HL-60/S4 (cell line): ENCODE measurements around the gene ABCC6.

ENCODE experiments used
- in situ Hi-C: fragments of 300-500 bp; cut with MboI; formaldehyde crosslinking; loops from 2 replicates; pipeline ENCODE4 v1.14.3; 2022; ENCODE audit warnings: low sequenced_read_pairs

The ABCC6 gene

DNA sequence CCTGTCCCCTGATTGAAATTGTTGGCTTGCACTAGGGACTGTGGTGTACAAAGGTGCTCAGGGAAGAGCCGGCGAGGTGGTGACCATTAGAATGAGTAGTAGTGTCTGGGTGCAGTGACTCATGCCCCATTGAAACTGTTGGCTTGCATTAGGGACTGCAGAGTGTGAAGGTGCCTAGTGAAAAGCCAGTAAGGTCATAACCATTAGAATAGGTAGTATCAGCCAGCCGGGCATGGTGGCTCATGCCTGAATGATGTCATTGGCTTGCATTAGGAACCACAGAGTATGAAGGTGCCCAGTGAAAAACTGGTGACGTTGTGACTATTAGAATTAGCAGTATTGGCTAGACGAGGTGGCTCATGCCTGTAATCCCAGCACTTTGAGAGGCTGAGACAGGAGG is 78.9 kb downstream of the ABCC6 start:
- in situ Hi-C loops = loop anchor here (25.0 kb wide), 1 partner anchor 382 kb away; no protein-coding TSS in a partner anchor

DNA sequence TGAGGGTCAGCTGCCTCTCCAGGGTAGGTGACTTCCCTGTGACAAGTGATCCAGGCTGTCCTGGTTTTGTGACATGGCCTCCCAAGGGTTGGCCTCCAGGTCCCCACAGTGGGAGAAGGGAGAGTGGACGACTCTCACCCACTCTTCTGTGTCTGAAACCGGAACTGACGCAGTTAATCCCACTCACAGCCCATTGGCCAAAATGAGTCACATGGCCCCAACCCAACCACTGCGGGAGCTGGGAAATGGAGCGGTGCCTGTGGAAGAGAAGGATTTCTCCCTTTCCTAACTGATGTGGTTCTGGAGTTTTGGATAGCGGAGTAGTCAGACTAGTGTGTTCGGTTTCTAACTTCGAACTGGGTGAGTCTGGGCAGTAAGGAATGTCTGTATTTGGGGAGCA is 79.4 kb downstream of the ABCC6 start:
- in situ Hi-C loops = loop anchor here (25.0 kb wide), 1 partner anchor 382 kb away; no protein-coding TSS in a partner anchor

DNA sequence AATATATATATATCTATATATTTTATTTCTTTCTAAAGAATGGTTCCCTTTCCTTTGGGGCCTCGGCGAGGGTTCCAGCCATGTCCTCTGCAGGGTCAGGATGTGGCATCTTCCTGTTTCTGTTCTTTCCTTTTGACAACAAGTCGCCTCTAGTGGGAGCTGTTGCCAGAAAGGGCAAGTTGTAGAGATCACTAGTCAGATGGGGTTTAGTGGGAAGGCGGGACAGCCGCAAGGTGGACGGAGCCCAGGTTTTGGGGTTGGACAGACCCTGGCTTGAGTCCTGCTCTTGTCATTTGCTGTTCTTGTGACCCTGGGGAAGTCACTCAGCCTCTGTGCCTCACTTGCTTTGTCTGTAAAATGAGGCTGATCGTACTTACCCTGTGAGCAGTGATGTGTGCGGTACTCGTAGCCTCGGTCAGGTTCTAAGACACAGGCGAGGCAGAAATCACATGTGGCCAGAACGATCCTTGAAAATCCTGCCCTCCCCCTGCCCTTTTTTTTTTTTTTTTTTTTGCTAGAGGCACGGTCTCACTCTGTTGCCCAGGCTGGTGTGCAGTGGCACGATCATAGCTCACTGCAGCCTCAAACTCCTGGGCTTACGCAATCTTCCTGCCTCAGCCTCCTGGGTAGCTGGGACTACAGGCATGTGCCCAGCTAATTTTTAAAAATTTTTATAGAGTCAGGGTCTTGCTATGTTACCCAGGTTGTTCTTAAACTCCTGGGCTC is 80.1 kb downstream of the ABCC6 start:
- in situ Hi-C loops = loop anchor here (25.0 kb wide), 1 partner anchor 381 kb away; no protein-coding TSS in a partner anchor

DNA sequence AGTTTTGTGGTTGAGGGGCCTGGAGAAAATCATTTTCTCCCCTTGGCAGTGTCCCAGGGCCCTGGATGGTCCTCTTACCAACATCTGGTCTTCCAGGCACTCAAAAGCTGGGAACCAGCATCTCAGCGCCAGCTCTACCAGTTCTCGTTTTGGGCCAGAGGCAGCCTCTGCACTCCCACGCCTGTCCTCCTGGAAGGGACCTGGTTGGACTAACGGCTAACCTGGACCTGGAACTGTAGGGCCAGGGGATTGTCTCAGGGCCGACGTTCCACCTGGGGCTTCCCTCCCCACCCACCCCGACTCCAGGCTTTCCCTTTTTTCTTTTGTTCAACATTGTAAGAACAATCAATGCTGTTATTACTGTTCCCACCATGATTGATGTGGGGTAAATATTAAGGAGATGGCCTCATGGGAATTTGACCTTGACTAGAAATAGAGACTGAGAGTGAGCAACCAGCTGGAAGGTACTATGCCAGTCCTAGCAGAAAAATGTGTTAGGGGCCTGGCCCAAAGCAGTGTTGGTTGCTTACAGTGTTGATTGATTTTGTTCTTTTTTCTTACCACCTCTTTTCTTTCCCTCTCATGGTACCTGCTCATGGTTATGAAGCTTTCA is 81.4 kb downstream of the ABCC6 start:
- in situ Hi-C loops = loop anchor here (25.0 kb wide), 1 partner anchor 380 kb away; no protein-coding TSS in a partner anchor

DNA sequence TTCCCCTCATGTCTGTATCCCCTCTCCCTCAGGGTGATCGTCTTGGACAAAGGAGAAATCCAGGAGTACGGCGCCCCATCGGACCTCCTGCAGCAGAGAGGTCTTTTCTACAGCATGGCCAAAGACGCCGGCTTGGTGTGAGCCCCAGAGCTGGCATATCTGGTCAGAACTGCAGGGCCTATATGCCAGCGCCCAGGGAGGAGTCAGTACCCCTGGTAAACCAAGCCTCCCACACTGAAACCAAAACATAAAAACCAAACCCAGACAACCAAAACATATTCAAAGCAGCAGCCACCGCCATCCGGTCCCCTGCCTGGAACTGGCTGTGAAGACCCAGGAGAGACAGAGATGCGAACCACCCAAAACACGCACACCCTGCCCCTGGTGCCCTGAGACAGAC is 82.2 kb downstream of the ABCC6 start:
- in situ Hi-C loops = loop anchor here (25.0 kb wide), 1 partner anchor 379 kb away; no protein-coding TSS in a partner anchor

DNA sequence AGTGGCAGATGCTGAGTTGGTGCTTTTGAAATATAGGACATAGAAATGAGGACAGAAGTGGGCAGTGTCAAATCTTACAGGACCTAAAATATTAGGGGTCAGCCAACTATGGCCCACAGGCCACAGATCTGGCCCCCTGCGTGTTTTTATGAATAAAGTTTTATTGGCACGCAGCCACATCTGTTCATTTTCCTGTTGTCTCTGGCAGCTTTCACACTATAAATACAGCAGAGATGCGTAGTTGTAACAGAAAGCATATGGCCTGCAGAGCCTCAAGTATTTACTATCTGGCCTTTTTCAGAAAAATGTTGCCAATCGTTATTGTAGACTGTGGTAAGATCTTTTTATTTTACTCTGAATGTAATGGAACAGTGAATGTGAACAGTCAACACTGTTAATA is 82.8 kb downstream of the ABCC6 start:
- in situ Hi-C loops = loop anchor here (25.0 kb wide), 1 partner anchor 378 kb away; no protein-coding TSS in a partner anchor

DNA sequence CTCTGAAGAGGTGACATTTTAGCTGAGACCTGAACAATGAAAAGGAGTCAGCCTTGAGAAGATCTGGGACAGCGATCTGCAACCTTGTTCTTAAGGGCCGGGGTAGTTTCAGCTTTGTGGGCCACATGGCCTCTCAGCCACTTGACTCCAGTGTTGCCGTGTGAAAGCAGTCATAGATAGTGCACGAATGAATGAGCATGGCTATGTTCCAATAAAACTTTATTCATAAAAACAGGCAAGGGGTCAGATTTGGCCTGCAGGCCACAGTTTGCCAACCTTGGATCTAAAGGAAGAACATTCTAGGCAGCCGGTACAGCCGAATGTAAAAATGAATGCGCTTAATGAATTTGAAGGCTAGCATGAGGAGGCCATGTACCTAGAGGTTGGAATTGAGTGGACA is 83.5 kb downstream of the ABCC6 start:
- in situ Hi-C loops = loop anchor here (25.0 kb wide), 1 partner anchor 378 kb away; no protein-coding TSS in a partner anchor

DNA sequence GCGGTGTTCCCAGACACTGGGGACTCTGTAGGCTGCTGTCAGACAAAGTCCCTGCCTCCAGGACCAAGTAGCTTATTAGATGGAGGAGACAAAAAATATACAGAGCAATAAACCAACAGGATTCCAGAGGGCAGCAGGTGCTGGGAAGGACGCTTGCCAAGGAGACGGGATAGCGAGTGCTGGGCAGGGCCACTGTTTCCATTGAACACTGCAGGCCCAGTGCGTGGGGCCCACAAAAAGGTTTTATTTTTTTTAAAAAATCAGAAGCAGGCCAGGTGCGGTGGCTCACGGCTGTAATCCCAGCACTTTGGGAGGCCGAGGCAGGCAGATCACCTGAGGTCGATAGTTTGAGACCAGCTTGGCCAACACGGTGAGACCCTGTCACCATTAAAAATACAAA is 84.2 kb downstream of the ABCC6 start:
- in situ Hi-C loops = loop anchor here (25.0 kb wide), 1 partner anchor 377 kb away; no protein-coding TSS in a partner anchor

DNA sequence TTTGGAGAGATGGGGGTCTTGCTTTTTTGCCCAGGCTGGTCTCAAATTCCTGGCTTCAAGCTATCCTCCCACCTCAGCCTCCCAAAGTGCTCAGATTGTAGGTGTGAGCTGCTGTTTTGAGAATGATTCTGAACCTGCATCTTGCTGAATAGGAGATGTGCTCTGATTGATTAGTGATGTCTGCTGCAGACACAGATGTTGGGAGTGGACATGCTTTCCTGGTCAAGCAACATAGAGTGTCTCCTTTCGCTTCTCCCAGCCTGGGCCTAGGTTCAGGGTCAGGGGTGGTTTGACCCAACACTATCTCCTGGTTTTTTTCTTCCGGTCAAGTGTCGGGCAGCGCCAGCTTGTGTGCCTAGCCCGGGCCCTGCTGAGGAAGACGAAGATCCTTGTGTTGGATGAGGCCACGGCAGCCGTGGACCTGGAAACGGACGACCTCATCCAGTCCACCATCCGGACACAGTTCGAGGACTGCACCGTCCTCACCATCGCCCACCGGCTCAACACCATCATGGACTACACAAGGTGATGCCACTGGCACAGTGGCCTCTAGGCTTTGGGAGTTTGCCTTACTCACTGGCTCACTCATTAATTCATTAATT is 85.2 kb downstream of the ABCC6 start:
- in situ Hi-C loops = loop anchor here (25.0 kb wide), 1 partner anchor 376 kb away; no protein-coding TSS in a partner anchor

DNA sequence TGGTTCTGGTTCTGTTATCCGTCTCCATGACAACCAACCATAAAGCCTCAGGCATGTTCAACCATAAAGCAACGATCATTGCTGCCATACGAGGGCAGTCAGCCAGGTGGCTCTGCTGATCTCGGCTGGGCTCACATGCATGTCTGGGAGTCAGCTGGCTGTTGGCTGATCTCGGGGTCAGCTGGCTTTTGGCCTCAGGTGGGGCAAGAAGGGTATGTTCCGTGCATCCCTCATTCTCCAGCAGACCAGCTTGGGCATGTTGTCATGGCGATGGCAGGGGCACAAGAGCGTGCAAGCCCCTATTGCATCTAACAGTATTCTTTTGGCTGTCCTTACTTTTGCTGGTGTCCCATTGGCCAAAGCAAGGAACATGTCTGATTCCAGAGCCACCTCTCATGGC is 86.2 kb downstream of the ABCC6 start:
- in situ Hi-C loops = loop anchor here (25.0 kb wide), 1 partner anchor 375 kb away; no protein-coding TSS in a partner anchor

DNA sequence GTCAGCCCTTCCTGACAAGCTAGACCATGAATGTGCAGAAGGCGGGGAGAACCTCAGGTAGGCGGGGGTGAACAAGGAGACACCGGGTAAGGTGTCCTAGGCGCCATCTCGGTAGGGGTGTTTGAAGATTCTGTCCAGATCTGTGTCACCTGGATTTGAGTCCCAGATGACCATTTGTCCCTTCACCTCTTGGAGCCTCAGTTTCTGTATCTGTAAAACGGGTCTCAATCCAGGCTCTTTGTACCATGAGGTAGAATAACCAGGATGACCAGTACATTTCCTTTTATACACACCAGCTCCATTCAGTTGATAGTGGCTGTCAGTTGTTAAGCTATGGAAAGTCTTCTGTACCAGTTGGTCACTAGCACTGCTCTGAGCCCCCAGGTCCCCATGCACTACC is 86.7 kb downstream of the ABCC6 start:
- in situ Hi-C loops = loop anchor here (25.0 kb wide), 1 partner anchor 374 kb away; no protein-coding TSS in a partner anchor

DNA sequence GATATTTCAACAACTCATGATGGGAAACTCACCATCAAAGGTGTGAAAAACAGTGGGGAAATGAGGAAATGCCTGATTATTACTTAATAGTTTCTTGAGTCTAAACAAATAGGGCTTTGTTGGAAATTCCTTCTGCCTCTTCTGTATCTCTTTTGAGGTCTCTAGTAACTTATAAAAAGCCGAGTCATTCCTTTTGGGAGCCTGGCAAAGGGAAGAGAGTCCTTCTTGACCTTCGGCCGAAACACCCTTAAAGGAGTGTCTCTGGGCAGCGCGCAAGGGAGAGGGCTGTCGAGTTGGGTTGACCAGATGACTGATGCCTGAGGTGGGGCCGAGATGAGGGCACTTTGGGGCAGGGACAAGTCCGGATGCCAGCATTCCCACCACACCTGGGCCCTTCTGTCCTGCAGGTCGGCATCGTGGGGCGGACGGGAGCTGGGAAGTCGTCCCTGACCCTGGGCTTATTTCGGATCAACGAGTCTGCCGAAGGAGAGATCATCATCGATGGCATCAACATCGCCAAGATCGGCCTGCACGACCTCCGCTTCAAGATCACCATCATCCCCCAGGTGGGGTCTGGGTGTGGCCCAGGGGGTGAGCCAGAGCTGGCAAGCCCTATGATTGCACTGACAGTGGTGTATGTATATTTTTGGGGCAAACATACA is 89.2 kb downstream of the ABCC6 start:
- in situ Hi-C loops = loop anchor here (25.0 kb wide), 1 partner anchor 372 kb away; no protein-coding TSS in a partner anchor

DNA sequence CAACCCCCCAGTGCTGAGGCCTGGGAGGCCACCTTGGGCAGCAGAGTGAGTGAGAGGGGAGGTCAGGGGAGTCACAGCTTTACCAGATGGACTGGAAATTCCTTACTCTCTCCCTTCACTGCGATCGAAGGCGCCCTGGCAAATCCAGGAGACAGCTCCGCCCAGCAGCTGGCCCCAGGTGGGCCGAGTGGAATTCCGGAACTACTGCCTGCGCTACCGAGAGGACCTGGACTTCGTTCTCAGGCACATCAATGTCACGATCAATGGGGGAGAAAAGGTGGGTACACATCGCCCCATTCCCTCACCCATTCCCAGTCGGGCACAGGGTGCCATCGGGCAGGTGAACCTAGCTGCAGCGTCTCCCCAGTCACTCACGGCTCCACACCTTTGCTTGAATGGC is 91.6 kb downstream of the ABCC6 start:
- in situ Hi-C loops = loop anchor here (25.0 kb wide), 1 partner anchor 369 kb away; no protein-coding TSS in a partner anchor

DNA sequence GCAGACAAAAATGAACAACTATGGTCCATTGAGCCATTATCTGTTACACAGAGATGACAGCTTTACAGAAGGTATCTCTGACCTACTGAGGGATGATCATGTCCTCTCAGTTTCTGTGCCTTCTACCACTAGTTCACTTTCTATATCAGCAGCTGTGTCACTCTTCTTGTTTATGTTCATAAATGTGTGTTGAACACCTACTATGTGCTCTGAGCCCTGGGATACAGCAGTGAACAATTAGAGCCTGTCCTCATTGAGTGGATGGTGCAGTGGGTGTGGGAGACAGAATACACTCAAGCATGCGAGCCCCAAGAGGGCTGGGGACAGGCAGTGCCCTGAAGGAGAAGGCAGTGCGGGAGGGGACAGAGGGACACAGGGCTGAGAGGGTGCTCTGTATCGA is 92.1 kb downstream of the ABCC6 start:
- in situ Hi-C loops = loop anchor here (25.0 kb wide), 1 partner anchor 369 kb away; no protein-coding TSS in a partner anchor

DNA sequence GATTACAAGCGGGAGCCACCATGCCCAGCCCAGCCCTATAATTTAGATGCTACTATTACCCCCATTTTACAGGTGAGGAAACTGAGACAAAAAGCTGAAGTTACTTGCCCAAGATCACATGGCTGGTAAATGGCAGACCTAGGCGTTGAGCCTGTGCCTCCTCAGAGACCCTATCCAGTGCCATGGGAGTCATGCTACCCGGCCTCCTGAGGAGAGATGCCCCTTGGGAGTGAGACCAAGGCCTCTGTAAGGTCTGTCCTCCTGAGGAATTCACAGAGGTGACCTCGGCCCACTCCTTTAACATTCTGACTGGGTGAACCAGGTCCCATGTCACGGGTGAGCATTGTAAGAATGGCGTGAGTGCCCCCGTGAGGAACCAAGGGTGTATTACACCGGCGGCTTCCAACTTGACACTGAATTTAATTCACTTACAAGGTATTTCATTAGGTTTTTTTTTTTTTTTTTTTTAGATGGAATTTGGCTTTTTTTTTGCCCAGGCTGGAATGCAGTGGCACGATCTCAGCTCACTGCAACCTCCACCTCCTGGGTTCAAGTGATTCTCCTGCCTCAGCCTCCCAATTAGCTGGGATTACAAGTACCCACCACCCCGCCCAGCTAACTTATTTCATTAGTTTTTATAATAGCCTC is 95.7 kb downstream of the ABCC6 start:
- in situ Hi-C loops = loop anchor here (25.0 kb wide), 1 partner anchor 365 kb away; no protein-coding TSS in a partner anchor

DNA sequence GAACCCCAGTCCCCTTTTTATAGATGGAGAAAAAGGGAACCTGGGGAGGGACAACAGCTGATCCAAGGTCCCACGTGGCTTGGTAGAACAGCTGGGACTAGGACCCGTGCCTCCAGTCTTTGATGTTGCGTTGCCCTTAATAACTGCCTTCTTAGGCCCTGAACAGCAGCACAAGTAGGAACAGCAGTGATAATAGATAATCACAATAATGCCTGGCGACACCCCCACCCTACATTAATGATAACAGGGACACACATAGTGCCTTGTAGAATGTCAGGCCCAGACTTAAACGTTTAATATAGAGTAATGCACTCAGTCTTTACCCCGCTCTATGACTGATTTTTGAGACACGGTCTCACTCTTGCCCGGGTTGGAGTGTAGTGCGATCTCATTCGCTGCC is 96.4 kb downstream of the ABCC6 start:
- in situ Hi-C loops = loop anchor here (25.0 kb wide), 1 partner anchor 365 kb away; no protein-coding TSS in a partner anchor

DNA sequence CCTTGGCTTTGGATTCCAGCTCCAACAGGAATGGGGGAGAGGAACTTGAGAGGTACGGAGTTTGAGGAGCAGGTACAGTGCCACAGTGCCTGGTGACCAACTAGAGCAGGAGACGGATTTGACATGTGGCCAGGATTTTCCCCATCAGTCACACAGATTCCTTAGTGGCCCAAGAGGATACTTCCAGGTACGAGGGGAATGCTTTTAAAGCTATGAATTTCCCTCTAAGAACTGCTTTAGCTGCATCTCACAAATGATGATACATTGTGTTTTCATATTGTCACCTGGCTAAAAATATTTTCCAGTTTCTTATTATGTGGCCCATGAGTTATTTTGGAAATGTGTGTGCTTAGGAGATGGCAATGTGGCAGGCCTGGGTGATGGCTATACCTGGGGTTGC is 98.3 kb downstream of the ABCC6 start:
- in situ Hi-C loops = loop anchor here (25.0 kb wide), 1 partner anchor 363 kb away; no protein-coding TSS in a partner anchor

DNA sequence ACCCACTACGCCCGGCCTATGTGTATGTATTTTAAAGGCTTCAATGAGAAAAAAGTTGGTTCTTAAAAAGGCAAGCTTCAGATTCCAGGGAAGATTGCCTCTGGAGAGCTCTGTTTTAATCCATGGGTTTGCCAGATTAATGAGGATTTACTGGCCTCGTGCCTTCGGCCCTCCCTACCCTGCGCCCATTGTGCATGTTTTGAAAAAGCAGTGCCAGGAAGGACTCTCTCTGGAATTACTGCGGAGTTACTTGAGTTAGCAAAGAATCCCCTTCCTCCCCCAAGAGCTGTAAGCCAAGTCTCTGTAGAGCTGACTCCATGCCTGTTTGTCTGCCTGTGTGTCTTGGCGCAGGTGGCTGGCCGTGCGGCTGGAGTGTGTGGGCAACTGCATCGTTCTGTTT is 98.9 kb downstream of the ABCC6 start:
- in situ Hi-C loops = no loop called here

DNA sequence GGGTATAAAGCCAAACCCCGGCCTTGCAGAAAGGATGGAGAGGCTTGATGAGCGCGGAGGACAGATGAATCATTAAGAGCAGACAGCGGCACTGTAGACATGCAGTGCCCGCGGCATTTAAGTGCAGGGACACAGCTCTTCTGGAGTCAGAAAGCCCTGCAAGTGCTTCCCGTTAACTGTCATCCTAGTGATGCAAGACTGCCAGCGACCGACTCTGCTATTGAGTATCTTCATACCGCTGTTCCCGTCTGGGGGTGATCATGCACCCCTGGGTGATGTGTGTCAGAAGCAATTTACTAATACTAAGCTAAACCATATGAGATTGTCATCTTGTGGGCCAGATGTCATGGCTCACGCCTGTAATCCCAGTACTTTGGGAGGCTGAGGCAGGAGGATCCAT is 101.0 kb downstream of the ABCC6 start:
- in situ Hi-C loops = no loop called here

DNA sequence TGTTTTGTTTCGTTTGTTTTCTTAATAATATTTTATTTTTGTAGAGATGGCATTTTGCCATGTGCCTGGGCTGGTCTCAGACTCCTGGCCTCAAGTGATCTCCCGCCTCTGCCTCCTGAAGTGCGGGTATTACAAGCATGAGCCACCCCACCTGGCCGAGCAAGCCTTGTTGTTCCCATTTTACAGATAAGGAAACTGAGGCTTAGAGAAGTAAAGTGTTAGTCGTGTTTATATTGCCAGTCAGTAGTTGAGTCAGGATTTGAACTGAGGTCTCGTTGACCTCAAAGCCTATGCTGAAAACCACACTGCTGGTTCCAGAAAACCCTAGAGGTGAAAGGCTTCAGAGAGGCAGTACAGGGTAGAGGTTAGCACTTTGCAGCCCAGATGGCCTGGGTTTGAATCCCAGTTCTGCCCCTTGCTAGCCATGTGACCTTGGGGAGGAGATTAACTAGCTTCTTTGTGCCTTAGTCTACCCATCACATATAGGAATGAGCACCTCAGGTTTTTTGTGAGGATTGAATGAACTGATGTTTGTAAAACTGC is 102.0 kb downstream of the ABCC6 start:
- in situ Hi-C loops = no loop called here
